GM23338 (cell line): ENCODE results near the gene ATP9A. TPM values are rescaled to one million over a fixed set of nuclear protein-coding genes. Genes with fewer than 3 reads are reported as not detected.

Experiments used
- ATAC-seq: fragments of 200-7000 bp; cut with Tn5 transposase; 3 replicates; pipeline ENCODE4 v1.9.1; 2020
- DNase-seq: peaks from one replicate; pipeline ENCODE4 v3.0.0-alpha.2; 2015; ENCODE audit warnings: low spot score
- H2AFZ ChIP-seq: fragments of 200-600 bp; sonication (generic); 2 replicates; pipeline ENCODE4 v1.8.0; 2016; ENCODE audit warnings: antibody characterized with exemption, mild to moderate bottlenecking, moderate library complexity
- H3F3A ChIP-seq: fragments of 200-600 bp; sonication (generic); replicated peaks from 2 replicates; pipeline ENCODE4 v1.8.0; 2017; ENCODE audit warnings: antibody characterized with exemption, mixed run types, low read depth
- H3K27ac ChIP-seq: fragments of 200-600 bp; sonication (generic); 2 replicates; pipeline ENCODE4 v1.6.1; 2016; ENCODE audit warnings: low read depth
- H3K27me3 ChIP-seq: fragments of 200-600 bp; sonication (generic); 2 replicates; pipeline ENCODE4 v1.8.0; 2016; ENCODE audit warnings: mild to moderate bottlenecking, mixed run types, moderate library complexity; ENCODE audit not compliant: insufficient read depth
- H3K36me3 ChIP-seq: fragments of 200-600 bp; sonication (generic); 2 replicates; pipeline ENCODE4 v1.8.0; 2016; ENCODE audit warnings: mild to moderate bottlenecking; ENCODE audit not compliant: insufficient read depth
- H3K4me1 ChIP-seq: fragments of 200-600 bp; sonication (generic); 2 replicates; pipeline ENCODE4 v1.8.0; 2016; ENCODE audit warnings: mild to moderate bottlenecking, moderate library complexity; ENCODE audit not compliant: insufficient read depth
- H3K4me2 ChIP-seq: fragments of 200-600 bp; sonication (generic); 2 replicates; pipeline ENCODE4 v1.7.1; 2017; ENCODE audit warnings: mixed run types
- H3K4me3 ChIP-seq: fragments of 200-600 bp; sonication (generic); 2 replicates; pipeline ENCODE4 v1.6.1; 2016; ENCODE audit warnings: mixed run types
- H3K79me2 ChIP-seq: fragments of 200-600 bp; sonication (generic); replicated peaks from 2 replicates; pipeline ENCODE4 v1.8.0; 2017; ENCODE audit warnings: mild to moderate bottlenecking; ENCODE audit not compliant: insufficient read depth
- H3K9me2 ChIP-seq: fragments of 200-600 bp; sonication (generic); 2 replicates; pipeline ENCODE4 v1.8.0; 2017; ENCODE audit not compliant: insufficient read depth
- H4K20me1 ChIP-seq: fragments of 200-600 bp; sonication (generic); replicated peaks from 2 replicates; pipeline ENCODE4 v1.8.0; 2017; ENCODE audit warnings: mild to moderate bottlenecking; ENCODE audit not compliant: insufficient read depth
- H3K27ac Mint-ChIP-seq: 2 replicates; pipeline ENCODE4 v1.8.0; 2020; ENCODE audit warnings: inconsistent platforms, mild to moderate bottlenecking, moderate library complexity, mixed read lengths
- H3K27me3 Mint-ChIP-seq: 3 replicates; pipeline ENCODE4 v1.8.0; 2022; ENCODE audit warnings: low read depth, mild to moderate bottlenecking, moderate library complexity, mixed read lengths, inconsistent platforms; ENCODE audit not compliant: insufficient read depth, poor library complexity
- H3K36me3 Mint-ChIP-seq: 3 replicates; pipeline ENCODE4 v1.8.0; 2021; ENCODE audit warnings: low read depth, mild to moderate bottlenecking, inconsistent platforms, moderate library complexity, mixed read lengths
- H3K4me1 Mint-ChIP-seq: 3 replicates; pipeline ENCODE4 v1.8.0; 2020; ENCODE audit warnings: mild to moderate bottlenecking, inconsistent platforms, mixed read lengths
- H3K4me3 Mint-ChIP-seq: 3 replicates; pipeline ENCODE4 v1.8.0; 2021; ENCODE audit warnings: moderate library complexity, mild to moderate bottlenecking, inconsistent platforms, mixed read lengths
- H3K9me3 Mint-ChIP-seq: 3 replicates; pipeline ENCODE4 v1.8.0; 2020; ENCODE audit warnings: moderate library complexity, mild to moderate bottlenecking, inconsistent platforms, mixed read lengths
- CREB1 ChIP-seq: fragments of 250-450 bp; sonication (Bioruptor Pico); IDR thresholded peaks from 2 replicates; pipeline ENCODE4 v1.5.0; 2020; ENCODE audit warnings: low read depth, mild to moderate bottlenecking, moderate library complexity
- ETS1 ChIP-seq: IDR thresholded peaks from 2 replicates; pipeline ENCODE4 v1.6.1; 2016; ENCODE audit warnings: antibody characterized with exemption
- EZH2 ChIP-seq: fragments of 200-600 bp; sonication (generic); IDR thresholded peaks from one replicate; pipeline ENCODE4 v1.8.0; 2017; ENCODE audit warnings: antibody characterized with exemption, mild to moderate bottlenecking, low read depth; ENCODE audit not compliant: unreplicated experiment
- EZH2phosphoT487 ChIP-seq: fragments of 200-600 bp; sonication (generic); IDR thresholded peaks from one replicate; pipeline ENCODE4 v1.8.1; 2018; ENCODE audit warnings: antibody characterized with exemption; ENCODE audit not compliant: unreplicated experiment
- JUNB ChIP-seq: IDR thresholded peaks from one replicate; pipeline ENCODE4 v1.6.1; 2016; ENCODE audit warnings: antibody characterized with exemption; ENCODE audit not compliant: unreplicated experiment
- NANOG ChIP-seq: IDR thresholded peaks from 2 replicates; pipeline ENCODE4 v1.6.1; 2016; ENCODE audit warnings: antibody characterized with exemption, borderline replicate concordance
- POLR2AphosphoS5 ChIP-seq: IDR thresholded peaks from 2 replicates; pipeline ENCODE4 v1.6.1; 2016; ENCODE audit warnings: antibody characterized with exemption, low read depth
- STAT1 ChIP-seq: IDR thresholded peaks from one replicate; pipeline ENCODE4 v1.6.1; 2016; ENCODE audit warnings: antibody characterized with exemption; ENCODE audit not compliant: unreplicated experiment
- ZNF114 ChIP-seq: fragments of 250-450 bp; sonication (Bioruptor Pico); IDR thresholded peaks from 2 replicates; pipeline ENCODE4 v1.5.0; 2020; ENCODE audit warnings: mild to moderate bottlenecking, moderate library complexity
- ZNF331 ChIP-seq: fragments of 250-450 bp; sonication (Bioruptor Pico); IDR thresholded peaks from 2 replicates; pipeline ENCODE4 v1.5.0; 2020; ENCODE audit warnings: low read depth, mild to moderate bottlenecking, moderate library complexity
- polyA plus RNA-seq: library from polyadenylated mRNA; unstranded; fragments of >200 nt; fragmentation: Nextera tagmentation; extraction: Ambion mirVana; gene quantifications from 2 replicates; pipeline ENCODE4 v1.2.1, GENCODE V29; 2016
- total RNA-seq: library from RNA; depleted of rRNA; stranded (reverse); fragments of >200 nt; shearing (Covaris generic); gene quantifications from 2 replicates; pipeline ENCODE4 v1.2.3, GENCODE V29; 2014
- TF ChIP-seq, protein P1 (sequence below): fragments of 250-450 bp; sonication (Bioruptor Pico); IDR thresholded peaks from 2 replicates; pipeline ENCODE4 v1.5.0; 2020; ENCODE audit warnings: mild to moderate bottlenecking, moderate library complexity
- TF ChIP-seq, protein P2 (sequence below): IDR thresholded peaks from one replicate; pipeline ENCODE4 v1.6.1; 2018; ENCODE audit warnings: antibody characterized with exemption; ENCODE audit not compliant: unreplicated experiment
- TF ChIP-seq, protein P3 (sequence below), 2 experiments: fragments of 200-600 bp in 1 of 2; sonication (generic) in 1 of 2; conservative IDR thresholded peaks; 2 replicates each; pipeline versions ENCODE4 v1.5.1 to v1.6.1; 2016 to 2017; ENCODE audit warnings: antibody characterized with exemption in 2 of 2, low read depth in 2 of 2, mild to moderate bottlenecking in 2 of 2, moderate library complexity in 1 of 2

ATP9A gene
- total and polyA plus RNA-seq, 2 experiments from 2014 or later, result 0.94 to 5.9 TPM

DNA sequence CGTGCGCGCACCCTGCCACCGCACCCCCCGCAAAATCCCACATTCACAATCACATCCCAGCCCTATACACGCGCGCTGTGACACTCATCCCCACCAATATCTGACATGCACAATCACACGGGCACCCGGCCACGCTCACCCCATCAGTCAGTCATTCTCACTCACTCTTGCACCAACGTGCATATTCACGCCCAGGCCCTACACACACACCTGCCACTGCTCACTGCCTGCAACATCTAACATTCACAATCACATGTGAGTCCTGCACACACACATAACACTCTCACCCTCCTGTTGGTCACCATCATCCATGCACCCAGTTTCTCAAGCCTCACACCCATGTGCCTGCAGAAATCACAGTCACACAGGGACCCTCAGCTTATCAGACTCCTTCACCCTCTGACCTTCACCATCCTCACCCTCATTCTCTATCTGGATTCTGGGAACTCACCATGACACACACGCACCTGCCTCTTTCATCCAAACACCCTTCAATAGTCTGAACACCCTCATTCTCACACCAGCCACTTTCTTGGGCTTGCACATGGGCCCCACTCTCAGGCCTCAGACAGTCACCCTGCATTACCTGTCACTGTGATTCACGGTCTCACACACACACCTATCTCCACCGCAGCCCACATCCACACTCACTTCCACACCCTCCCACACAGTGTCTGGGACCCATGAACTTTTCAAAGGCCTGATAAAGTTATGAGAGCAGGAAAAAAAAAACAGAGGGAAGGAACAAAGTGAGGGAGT lies 748 bp upstream of the ATP9A start:
- Mint-ChIP-seq H3K4me3 (peak overlapping the region; percentile 77), H3K4me1 (peaks cover 4% of the 10 kb centered on the region; the same call in 2 of the 3 replicates), H3K36me3 (no peaks in the 10 kb centered on the region; the same call in 2 of the 3 replicates), H3K27ac (no peak overlapping the region), H3K27me3 (peaks cover 7% of the 10 kb centered on the region), H3K9me3 (no peaks in the 10 kb centered on the region)
- Histone ChIP-seq H3K9me2 (no peaks in the 10 kb centered on the region), H3F3A (peaks cover 12% of the 10 kb centered on the region), H3K4me1 (no peaks in the 10 kb centered on the region), H3K4me3 (peak overlapping the region; percentile 37; the same call in 1 of the 2 replicates), H3K36me3 (no peaks in the 10 kb centered on the region; the same call in 1 of the 2 replicates), H3K27me3 (peaks cover 7% of the 10 kb centered on the region; the same call in 1 of the 2 replicates), H3K27ac (no peak overlapping the region), H2AFZ (no peak overlapping the region), H3K4me2 (0 out of 2 replicates have a peak overlapping the region, but pooled peaks have one; percentile 38), H3K79me2 (no peaks in the 10 kb centered on the region), H4K20me1 (no peaks in the 10 kb centered on the region; the same call in 1 of the 2 replicates)
- ATAC-seq, result no peak
- TF ChIP-seq EZH2phosphoT487 (no peak), EZH2 (no peak), JUNB (no peak), ZNF331 (CRISPR knock-in tag) (no peak), ZNF114 (CRISPR knock-in tag) (no peak), STAT1 (no peak), CREB1 (CRISPR knock-in tag) (no peak), ETS1 (no peak), NANOG (no peak), POLR2AphosphoS5 (no peak)
- TF ChIP-seq, protein P1, sequence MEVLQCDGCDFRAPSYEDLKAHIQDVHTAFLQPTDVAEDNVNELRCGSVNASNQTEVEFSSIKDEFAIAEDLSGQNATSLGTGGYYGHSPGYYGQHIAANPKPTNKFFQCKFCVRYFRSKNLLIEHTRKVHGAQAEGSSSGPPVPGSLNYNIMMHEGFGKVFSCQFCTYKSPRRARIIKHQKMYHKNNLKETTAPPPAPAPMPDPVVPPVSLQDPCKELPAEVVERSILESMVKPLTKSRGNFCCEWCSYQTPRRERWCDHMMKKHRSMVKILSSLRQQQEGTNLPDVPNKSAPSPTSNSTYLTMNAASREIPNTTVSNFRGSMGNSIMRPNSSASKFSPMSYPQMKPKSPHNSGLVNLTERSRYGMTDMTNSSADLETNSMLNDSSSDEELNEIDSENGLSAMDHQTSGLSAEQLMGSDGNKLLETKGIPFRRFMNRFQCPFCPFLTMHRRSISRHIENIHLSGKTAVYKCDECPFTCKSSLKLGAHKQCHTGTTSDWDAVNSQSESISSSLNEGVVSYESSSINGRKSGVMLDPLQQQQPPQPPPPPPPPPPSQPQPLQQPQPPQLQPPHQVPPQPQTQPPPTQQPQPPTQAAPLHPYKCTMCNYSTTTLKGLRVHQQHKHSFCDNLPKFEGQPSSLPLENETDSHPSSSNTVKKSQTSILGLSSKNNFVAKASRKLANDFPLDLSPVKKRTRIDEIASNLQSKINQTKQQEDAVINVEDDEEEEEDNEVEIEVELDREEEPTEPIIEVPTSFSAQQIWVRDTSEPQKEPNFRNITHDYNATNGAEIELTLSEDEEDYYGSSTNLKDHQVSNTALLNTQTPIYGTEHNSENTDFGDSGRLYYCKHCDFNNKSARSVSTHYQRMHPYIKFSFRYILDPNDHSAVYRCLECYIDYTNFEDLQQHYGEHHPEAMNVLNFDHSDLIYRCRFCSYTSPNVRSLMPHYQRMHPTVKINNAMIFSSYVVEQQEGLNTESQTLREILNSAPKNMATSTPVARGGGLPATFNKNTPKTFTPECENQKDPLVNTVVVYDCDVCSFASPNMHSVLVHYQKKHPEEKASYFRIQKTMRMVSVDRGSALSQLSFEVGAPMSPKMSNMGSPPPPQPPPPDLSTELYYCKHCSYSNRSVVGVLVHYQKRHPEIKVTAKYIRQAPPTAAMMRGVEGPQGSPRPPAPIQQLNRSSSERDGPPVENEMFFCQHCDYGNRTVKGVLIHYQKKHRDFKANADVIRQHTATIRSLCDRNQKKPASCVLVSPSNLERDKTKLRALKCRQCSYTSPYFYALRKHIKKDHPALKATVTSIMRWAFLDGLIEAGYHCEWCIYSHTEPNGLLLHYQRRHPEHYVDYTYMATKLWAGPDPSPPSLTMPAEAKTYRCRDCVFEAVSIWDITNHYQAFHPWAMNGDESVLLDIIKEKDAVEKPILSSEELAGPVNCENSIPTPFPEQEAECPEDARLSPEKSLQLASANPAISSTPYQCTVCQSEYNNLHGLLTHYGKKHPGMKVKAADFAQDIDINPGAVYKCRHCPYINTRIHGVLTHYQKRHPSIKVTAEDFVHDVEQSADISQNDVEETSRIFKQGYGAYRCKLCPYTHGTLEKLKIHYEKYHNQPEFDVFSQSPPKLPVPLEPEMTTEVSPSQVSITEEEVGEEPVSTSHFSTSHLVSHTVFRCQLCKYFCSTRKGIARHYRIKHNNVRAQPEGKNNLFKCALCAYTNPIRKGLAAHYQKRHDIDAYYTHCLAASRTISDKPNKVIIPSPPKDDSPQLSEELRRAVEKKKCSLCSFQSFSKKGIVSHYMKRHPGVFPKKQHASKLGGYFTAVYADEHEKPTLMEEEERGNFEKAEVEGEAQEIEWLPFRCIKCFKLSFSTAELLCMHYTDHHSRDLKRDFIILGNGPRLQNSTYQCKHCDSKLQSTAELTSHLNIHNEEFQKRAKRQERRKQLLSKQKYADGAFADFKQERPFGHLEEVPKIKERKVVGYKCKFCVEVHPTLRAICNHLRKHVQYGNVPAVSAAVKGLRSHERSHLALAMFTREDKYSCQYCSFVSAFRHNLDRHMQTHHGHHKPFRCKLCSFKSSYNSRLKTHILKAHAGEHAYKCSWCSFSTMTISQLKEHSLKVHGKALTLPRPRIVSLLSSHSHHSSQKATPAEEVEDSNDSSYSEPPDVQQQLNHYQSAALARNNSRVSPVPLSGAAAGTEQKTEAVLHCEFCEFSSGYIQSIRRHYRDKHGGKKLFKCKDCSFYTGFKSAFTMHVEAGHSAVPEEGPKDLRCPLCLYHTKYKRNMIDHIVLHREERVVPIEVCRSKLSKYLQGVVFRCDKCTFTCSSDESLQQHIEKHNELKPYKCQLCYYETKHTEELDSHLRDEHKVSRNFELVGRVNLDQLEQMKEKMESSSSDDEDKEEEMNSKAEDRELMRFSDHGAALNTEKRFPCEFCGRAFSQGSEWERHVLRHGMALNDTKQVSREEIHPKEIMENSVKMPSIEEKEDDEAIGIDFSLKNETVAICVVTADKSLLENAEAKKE (CRISPR knock-in tag), result no peak
- TF ChIP-seq, protein P2, sequence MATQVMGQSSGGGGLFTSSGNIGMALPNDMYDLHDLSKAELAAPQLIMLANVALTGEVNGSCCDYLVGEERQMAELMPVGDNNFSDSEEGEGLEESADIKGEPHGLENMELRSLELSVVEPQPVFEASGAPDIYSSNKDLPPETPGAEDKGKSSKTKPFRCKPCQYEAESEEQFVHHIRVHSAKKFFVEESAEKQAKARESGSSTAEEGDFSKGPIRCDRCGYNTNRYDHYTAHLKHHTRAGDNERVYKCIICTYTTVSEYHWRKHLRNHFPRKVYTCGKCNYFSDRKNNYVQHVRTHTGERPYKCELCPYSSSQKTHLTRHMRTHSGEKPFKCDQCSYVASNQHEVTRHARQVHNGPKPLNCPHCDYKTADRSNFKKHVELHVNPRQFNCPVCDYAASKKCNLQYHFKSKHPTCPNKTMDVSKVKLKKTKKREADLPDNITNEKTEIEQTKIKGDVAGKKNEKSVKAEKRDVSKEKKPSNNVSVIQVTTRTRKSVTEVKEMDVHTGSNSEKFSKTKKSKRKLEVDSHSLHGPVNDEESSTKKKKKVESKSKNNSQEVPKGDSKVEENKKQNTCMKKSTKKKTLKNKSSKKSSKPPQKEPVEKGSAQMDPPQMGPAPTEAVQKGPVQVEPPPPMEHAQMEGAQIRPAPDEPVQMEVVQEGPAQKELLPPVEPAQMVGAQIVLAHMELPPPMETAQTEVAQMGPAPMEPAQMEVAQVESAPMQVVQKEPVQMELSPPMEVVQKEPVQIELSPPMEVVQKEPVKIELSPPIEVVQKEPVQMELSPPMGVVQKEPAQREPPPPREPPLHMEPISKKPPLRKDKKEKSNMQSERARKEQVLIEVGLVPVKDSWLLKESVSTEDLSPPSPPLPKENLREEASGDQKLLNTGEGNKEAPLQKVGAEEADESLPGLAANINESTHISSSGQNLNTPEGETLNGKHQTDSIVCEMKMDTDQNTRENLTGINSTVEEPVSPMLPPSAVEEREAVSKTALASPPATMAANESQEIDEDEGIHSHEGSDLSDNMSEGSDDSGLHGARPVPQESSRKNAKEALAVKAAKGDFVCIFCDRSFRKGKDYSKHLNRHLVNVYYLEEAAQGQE, result no peak
- TF ChIP-seq, protein P3, sequence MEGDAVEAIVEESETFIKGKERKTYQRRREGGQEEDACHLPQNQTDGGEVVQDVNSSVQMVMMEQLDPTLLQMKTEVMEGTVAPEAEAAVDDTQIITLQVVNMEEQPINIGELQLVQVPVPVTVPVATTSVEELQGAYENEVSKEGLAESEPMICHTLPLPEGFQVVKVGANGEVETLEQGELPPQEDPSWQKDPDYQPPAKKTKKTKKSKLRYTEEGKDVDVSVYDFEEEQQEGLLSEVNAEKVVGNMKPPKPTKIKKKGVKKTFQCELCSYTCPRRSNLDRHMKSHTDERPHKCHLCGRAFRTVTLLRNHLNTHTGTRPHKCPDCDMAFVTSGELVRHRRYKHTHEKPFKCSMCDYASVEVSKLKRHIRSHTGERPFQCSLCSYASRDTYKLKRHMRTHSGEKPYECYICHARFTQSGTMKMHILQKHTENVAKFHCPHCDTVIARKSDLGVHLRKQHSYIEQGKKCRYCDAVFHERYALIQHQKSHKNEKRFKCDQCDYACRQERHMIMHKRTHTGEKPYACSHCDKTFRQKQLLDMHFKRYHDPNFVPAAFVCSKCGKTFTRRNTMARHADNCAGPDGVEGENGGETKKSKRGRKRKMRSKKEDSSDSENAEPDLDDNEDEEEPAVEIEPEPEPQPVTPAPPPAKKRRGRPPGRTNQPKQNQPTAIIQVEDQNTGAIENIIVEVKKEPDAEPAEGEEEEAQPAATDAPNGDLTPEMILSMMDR (conservative IDR thresholded peaks at IDR 0.05; ENCODE audit: low read depth in 2 of 2), result no peak
- DNase-seq, result peak; percentile 11
